CD8-positive, alpha-beta memory T cell (primary cell): Measurements from ENCODE around the gene TNFSF11. TPM values are rescaled to one million over a fixed set of nuclear protein-coding genes. Genes with fewer than 3 reads are reported as not detected.
A peak's percentile ranks its signal among the peaks of the same experiment; 100 is the strongest.

Experiments used
- CTCF ChIA-PET: fragments of 350-600 bp; sonication (Branson Sonifier 250); formaldehyde crosslinking; loops from one replicate; lab custom pipeline; 2021; ENCODE audit warnings: antibody characterized with exemption; lab: Charles Lee
- POLR2A ChIA-PET: fragments of 350-600 bp; sonication (Branson Sonifier 250); formaldehyde crosslinking; loops from one replicate; lab custom pipeline; 2021; ENCODE audit warnings: antibody characterized with exemption; lab: Charles Lee
- DNase-seq, 5 donors: peaks; one replicate each; pipeline versions ENCODE4 v3.0.0 to v3.0.0-alpha.2; 2020 to 2022; ENCODE audit warnings: mixed read lengths in 1 of 5
- H3K27ac ChIP-seq: one replicate; pipeline ENCODE4 v1.7.0; 2013; ENCODE audit warnings: low read depth, mild to moderate bottlenecking, low read length, moderate library complexity
- H3K27me3 ChIP-seq: 2 replicates; pipeline ENCODE4 v1.7.0; 2013; ENCODE audit warnings: low read length, mild to moderate bottlenecking; ENCODE audit not compliant: insufficient read depth, poor library complexity, severe bottlenecking
- H3K36me3 ChIP-seq: 2 replicates; pipeline ENCODE4 v1.7.0; 2013; ENCODE audit warnings: mild to moderate bottlenecking, low read length, moderate library complexity; ENCODE audit not compliant: insufficient read depth
- H3K4me1 ChIP-seq: 2 replicates; pipeline ENCODE4 v1.7.0; 2013; ENCODE audit warnings: mild to moderate bottlenecking, low read length, moderate library complexity; ENCODE audit not compliant: insufficient read depth
- H3K4me3 ChIP-seq: 2 replicates; pipeline ENCODE4 v1.7.0; 2013; ENCODE audit warnings: mild to moderate bottlenecking, low read length
- H3K9me3 ChIP-seq: 2 replicates; pipeline ENCODE4 v1.7.0; 2013; ENCODE audit warnings: mild to moderate bottlenecking, low read length
- H3K27ac Mint-ChIP-seq, 8 donors: one replicate each; pipeline ENCODE4 v1.8.0; 2020 to 2021; ENCODE audit warnings: mixed read lengths in 8 of 8, mild to moderate bottlenecking in 6 of 8, inconsistent platforms in 3 of 8, moderate library complexity in 3 of 8
- H3K27me3 Mint-ChIP-seq, 2 donors: one replicate each; pipeline ENCODE4 v1.8.0; 2020 to 2021; ENCODE audit warnings: mixed read lengths in 2 of 2, mild to moderate bottlenecking in 1 of 2, moderate library complexity in 1 of 2
- H3K36me3 Mint-ChIP-seq, 3 donors: one replicate each; pipeline ENCODE4 v1.8.0; 2020 to 2021; ENCODE audit warnings: mixed read lengths in 3 of 3, inconsistent platforms in 1 of 3, mild to moderate bottlenecking in 1 of 3
- H3K4me1 Mint-ChIP-seq, 3 donors: one replicate each; pipeline ENCODE4 v1.8.0; 2020 to 2021; ENCODE audit warnings: mixed read lengths in 3 of 3, inconsistent platforms in 1 of 3, mild to moderate bottlenecking in 1 of 3
- H3K4me3 Mint-ChIP-seq, 7 donors: one replicate each; pipeline ENCODE4 v1.8.0; 2020 to 2021; ENCODE audit warnings: mixed read lengths in 7 of 7, mild to moderate bottlenecking in 6 of 7, moderate library complexity in 4 of 7, inconsistent platforms in 2 of 7
- H3K9me3 Mint-ChIP-seq, 5 donors: one replicate each; pipeline ENCODE4 v1.8.0; 2020 to 2022; ENCODE audit warnings: mixed read lengths in 5 of 5, mild to moderate bottlenecking in 3 of 5, moderate library complexity in 2 of 5, inconsistent platforms in 1 of 5
- polyA plus RNA-seq: library from polyadenylated mRNA; unstranded; fragments of 300-500 nt; fragmentation: Illumina TruSeq; gene quantifications from one replicate; pipeline ENCODE4 v1.2.3, GENCODE V29; 2021
- total RNA-seq, 2 experiments: library from RNA; stranded (reverse); gene quantifications; one replicate each; pipeline ENCODE4 v1.2.3, GENCODE V29; 2021

The TNFSF11 gene
- total and polyA plus RNA-seq, 3 experiments from 2014 or later, result 0.29 to 6.4 (median 6.2) TPM

DNA sequence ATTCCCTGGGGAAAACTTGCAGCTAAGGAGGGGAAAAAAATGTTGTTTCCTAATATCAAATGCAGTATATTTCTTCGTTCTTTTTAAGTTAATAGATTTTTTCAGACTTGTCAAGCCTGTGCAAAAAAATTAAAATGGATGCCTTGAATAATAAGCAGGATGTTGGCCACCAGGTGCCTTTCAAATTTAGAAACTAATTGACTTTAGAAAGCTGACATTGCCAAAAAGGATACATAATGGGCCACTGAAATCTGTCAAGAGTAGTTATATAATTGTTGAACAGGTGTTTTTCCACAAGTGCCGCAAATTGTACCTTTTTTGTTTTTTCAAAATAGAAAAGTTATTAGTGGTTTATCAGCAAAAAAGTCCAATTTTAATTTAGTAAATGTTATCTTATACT is 33.6 kb downstream of the TNFSF11 start:
- CTCF ChIA-PET, result no interaction called here
- H3K4me1 ChIP-seq, result no peaks in the 10 kb centered on the region
- POLR2A ChIA-PET, result no interaction called here

DNA sequence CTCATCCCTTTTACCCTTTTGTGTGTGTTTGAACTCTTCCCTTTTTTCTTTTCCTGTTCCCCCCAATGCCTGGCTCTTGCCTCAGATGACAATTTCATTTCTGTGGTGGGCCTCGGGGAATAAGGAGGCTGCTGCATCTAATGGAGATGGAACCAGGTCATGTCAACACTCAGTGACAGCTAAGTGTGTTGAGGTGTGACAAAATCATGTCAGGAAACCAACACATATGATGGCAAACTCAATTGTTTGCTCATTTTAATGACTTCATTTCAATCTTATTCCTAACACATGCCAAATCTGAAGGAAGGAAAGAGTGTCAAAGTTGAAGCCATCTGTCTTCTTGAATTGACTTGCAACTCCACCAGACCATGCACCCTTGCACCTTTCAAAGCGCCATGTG is 36.7 kb downstream of the TNFSF11 start:
- Mint-ChIP-seq H3K27me3 (peaks cover 0 to 26% of the 10 kb centered on the region in 2 donors), H3K9me3 (no peaks in the 10 kb centered on the region), H3K27ac (peak overlapping the region in 1 of 8 donors; percentile 74), H3K36me3 (peaks cover 0 to 2% (median 0%) of the 10 kb centered on the region in 3 donors), H3K4me1 (no peaks in the 10 kb centered on the region), H3K4me3 (no peak overlapping the region)
- H3K4me1 ChIP-seq, result no peaks in the 10 kb centered on the region
- ChIA-PET POLR2A (no interaction called here), CTCF (interaction anchor here (1.0 kb wide), 1 partner anchor 17 kb away, joined by 3 read pairs; no protein-coding TSS in a partner anchor)
- H3K9me3 ChIP-seq, result no peaks in the 10 kb centered on the region
- no peak for DNase-seq
- H3K27ac ChIP-seq, result no peak overlapping the region
- no peak overlapping the region for H3K4me3 ChIP-seq
- no peaks in the 10 kb centered on the region for H3K27me3 ChIP-seq
- H3K36me3 ChIP-seq, result no peaks in the 10 kb centered on the region

More for the DNA sequence above, 33.6 kb downstream of the TNFSF11 start:
- Mint-ChIP-seq H3K27me3 (peaks cover 0 to 16% of the 10 kb centered on the region in 2 donors), H3K9me3 (no peaks in the 10 kb centered on the region), H3K4me3 (no peak overlapping the region), H3K27ac (no peak overlapping the region), H3K4me1 (no peaks in the 10 kb centered on the region), H3K36me3 (peaks cover 0 to 2% (median 0%) of the 10 kb centered on the region in 3 donors)
- DNase-seq, result no peak
- Histone ChIP-seq H3K9me3 (no peaks in the 10 kb centered on the region), H3K36me3 (no peaks in the 10 kb centered on the region), H3K27ac (no peak overlapping the region), H3K27me3 (no peaks in the 10 kb centered on the region), H3K4me3 (no peak overlapping the region)

DNA sequence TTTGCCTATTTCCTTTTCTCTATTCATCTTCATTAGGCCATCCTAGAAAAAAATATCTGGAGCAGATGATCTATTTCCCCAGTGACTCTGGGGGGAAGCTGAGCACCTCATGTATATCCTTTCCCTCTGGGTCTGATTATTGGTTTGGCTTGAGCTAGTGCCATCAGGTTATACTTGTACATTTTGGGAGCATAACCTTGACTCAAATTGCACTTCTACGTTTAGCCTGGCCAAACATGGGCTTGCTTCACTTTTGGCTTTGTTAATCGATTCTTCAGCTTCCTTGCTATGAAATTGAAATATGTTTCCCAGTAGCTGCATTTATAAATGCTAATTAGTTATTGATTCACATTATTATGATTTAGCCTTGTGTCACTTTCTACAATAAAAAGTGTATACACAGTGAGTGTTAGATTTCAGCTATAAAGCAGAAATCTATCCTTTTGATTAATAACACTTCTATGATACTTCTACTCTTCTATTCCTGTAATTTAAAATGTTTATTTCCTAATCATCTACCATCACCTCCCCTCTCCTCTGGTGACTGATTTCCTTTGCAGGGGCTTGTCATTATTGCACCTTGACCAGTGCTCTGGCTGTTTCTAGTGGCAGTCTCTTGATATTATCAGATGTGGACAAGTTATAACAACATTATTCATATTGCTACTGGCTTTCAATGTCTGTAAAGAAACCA is 37.3 kb downstream of the TNFSF11 start:
- H3K4me3 Mint-ChIP-seq, result no peak overlapping the region
- no peaks in the 10 kb centered on the region for H3K9me3 Mint-ChIP-seq
- DNase-seq, result no peak
- H3K36me3 Mint-ChIP-seq, result peaks cover 0 to 2% (median 0%) of the 10 kb centered on the region in 3 donors
- H3K27me3 ChIP-seq, result no peaks in the 10 kb centered on the region
- CTCF ChIA-PET, result interaction anchor here (1.0 kb wide), 1 partner anchor 17 kb away, joined by 3 read pairs; no protein-coding TSS in a partner anchor
- no peaks in the 10 kb centered on the region for H3K4me1 Mint-ChIP-seq
- peaks cover 0 to 23% of the 10 kb centered on the region in 2 donors for H3K27me3 Mint-ChIP-seq
- POLR2A ChIA-PET, result no interaction called here
- H3K27ac Mint-ChIP-seq, result peak overlapping the region in 1 of 8 donors; percentile 4
- H3K36me3 ChIP-seq, result no peaks in the 10 kb centered on the region
- no peak overlapping the region for H3K27ac ChIP-seq
- no peaks in the 10 kb centered on the region for H3K9me3 ChIP-seq
- no peaks in the 10 kb centered on the region for H3K4me1 ChIP-seq
- no peak overlapping the region for H3K4me3 ChIP-seq

DNA sequence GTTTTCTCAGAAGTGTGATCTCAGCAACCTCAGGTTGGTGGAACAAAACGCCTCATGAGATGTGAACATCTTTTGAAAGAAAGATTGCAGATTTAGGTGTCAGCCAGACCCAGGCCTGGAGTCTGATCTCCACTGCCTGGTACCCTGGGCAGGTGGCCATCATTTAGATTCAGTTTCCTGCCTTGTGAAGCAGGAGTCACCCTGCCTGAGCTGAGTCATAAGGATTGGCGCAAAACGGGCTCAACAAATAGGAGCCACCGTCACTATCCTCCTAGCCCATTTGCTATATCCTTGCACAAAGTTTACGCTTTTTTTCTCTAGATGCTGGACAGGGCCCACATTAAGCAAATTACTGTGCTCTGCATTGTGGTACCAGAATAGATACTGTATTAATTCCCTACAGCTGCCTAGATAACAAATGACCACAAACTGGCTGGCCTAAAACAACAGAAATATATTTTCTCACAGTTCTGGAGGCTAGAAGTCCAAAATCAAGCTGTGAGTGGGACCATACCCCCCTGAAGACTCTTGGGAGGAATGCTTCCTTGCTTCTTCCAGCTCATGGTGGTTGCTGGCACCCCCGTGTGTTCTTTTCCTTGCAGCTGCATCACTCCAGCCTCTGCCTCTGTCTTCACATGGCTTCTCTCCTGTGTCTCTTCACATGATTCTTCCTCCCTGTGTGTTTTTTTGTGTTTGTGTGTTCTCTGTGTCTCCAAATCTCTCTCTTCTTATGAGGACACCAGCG is 38.2 kb downstream of the TNFSF11 start:
- Mint-ChIP-seq H3K27me3 (peaks cover 4 to 22% of the 10 kb centered on the region in 2 donors), H3K4me1 (no peaks in the 10 kb centered on the region), H3K36me3 (no peaks in the 10 kb centered on the region), H3K4me3 (no peak overlapping the region), H3K27ac (no peak overlapping the region), H3K9me3 (no peaks in the 10 kb centered on the region)
- no peaks in the 10 kb centered on the region for H3K36me3 ChIP-seq
- H3K4me1 ChIP-seq, result no peaks in the 10 kb centered on the region
- no peak overlapping the region for H3K27ac ChIP-seq
- H3K27me3 ChIP-seq, result no peaks in the 10 kb centered on the region
- no peaks in the 10 kb centered on the region for H3K9me3 ChIP-seq
- DNase-seq, result no peak
- ChIA-PET CTCF (no interaction called here), POLR2A (no interaction called here)
- no peak overlapping the region for H3K4me3 ChIP-seq

DNA sequence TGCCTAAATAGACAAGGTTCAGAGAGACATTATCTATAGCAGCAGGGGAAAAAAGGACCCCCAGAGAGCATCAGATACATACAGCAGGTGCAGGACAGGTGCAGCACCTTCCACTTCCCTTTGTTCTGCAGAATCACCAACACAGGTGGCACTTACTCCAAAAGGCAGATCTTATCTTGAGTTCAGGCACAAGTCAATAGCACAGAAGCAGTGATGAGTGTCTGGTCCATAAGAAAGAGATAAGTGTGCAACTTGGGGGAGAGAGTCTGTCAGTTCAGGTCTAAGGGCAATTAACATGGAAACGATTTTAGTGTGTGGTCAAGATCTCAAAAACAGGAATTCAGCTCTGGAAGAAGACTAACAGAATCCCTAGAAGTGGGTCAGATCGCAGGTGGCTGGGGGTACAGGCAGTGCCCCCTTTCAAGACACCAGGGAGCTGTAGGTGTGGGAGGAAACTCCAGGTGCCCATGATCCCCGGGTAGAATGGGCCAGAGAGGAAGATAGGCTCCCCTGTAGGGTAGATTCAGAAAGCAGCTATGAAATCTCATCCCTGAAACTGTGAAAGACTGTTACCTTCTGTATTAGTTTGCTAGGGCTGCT is 40.6 kb downstream of the TNFSF11 start:
- Histone ChIP-seq H3K36me3 (no peaks in the 10 kb centered on the region), H3K27me3 (no peaks in the 10 kb centered on the region), H3K9me3 (no peaks in the 10 kb centered on the region), H3K4me3 (no peak overlapping the region), H3K27ac (no peak overlapping the region), H3K4me1 (no peaks in the 10 kb centered on the region)
- no peaks in the 10 kb centered on the region for H3K4me1 Mint-ChIP-seq
- peaks cover 4 to 13% of the 10 kb centered on the region in 2 donors for H3K27me3 Mint-ChIP-seq
- no peak overlapping the region for H3K4me3 Mint-ChIP-seq
- H3K36me3 Mint-ChIP-seq, result no peaks in the 10 kb centered on the region
- DNase-seq, result no peak
- CTCF ChIA-PET, result no interaction called here
- POLR2A ChIA-PET, result no interaction called here
- H3K27ac Mint-ChIP-seq, result no peak overlapping the region
- H3K9me3 Mint-ChIP-seq, result no peaks in the 10 kb centered on the region

DNA sequence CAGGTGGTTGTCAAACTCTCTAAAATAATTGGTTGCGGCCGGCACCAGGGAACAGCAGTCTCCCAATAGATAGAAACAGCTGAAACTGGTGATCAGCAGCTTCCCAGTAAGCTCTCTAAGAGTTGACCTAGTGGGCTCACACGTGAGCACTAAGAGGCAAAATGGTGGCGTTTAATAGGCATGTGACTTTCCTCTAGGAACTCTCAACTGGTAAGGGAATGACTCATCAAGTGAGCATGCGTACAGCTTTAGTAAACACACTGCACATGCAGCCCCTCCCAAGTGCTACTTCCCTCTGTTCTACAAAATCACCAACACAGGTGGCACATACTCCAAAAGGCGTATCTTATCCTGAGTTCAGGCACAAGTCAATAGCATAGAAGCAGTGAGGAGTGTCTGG is 41.7 kb downstream of the TNFSF11 start:
- H3K27ac Mint-ChIP-seq, result no peak overlapping the region
- ChIA-PET POLR2A (no interaction called here), CTCF (no interaction called here)
- no peaks in the 10 kb centered on the region for H3K36me3 Mint-ChIP-seq
- no peak overlapping the region for H3K27ac ChIP-seq
- H3K27me3 Mint-ChIP-seq, result peaks cover 4 to 12% of the 10 kb centered on the region in 2 donors
- no peaks in the 10 kb centered on the region for H3K4me1 ChIP-seq
- no peaks in the 10 kb centered on the region for H3K36me3 ChIP-seq
- H3K4me3 Mint-ChIP-seq, result no peak overlapping the region
- DNase-seq, result no peak
- no peaks in the 10 kb centered on the region for H3K27me3 ChIP-seq
- no peaks in the 10 kb centered on the region for H3K4me1 Mint-ChIP-seq
- no peak overlapping the region for H3K4me3 ChIP-seq
- H3K9me3 Mint-ChIP-seq, result no peaks in the 10 kb centered on the region
- H3K9me3 ChIP-seq, result no peaks in the 10 kb centered on the region

DNA sequence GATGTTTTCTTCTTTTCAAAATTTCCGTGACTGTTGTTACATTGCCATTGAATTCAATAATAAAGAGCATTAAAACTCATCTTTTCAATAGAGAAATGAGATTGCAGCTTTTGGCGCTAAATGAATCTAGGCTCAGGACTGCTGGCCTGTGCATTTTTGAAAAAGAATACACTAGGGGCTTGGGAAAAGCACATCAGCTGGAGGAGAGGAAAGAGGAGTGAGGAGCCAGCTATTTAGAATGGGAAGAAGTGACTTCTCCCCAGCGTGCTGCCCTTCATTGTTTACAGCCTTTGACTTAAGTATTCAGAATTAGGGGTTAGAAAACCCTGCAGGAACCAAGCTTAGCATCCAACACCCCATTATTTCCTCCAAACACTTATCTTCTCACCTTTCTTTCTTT is 43.3 kb downstream of the TNFSF11 start:
- Histone ChIP-seq H3K4me1 (no peaks in the 10 kb centered on the region), H3K36me3 (no peaks in the 10 kb centered on the region), H3K27me3 (no peaks in the 10 kb centered on the region), H3K9me3 (no peaks in the 10 kb centered on the region), H3K27ac (no peak overlapping the region), H3K4me3 (no peak overlapping the region)
- no peak overlapping the region for H3K27ac Mint-ChIP-seq
- no peak for DNase-seq
- no peaks in the 10 kb centered on the region for H3K36me3 Mint-ChIP-seq
- peaks cover 4 to 16% of the 10 kb centered on the region in 2 donors for H3K27me3 Mint-ChIP-seq
- CTCF ChIA-PET, result no interaction called here
- no peaks in the 10 kb centered on the region for H3K4me1 Mint-ChIP-seq
- POLR2A ChIA-PET, result no interaction called here
- no peak overlapping the region for H3K4me3 Mint-ChIP-seq
- H3K9me3 Mint-ChIP-seq, result no peaks in the 10 kb centered on the region

DNA sequence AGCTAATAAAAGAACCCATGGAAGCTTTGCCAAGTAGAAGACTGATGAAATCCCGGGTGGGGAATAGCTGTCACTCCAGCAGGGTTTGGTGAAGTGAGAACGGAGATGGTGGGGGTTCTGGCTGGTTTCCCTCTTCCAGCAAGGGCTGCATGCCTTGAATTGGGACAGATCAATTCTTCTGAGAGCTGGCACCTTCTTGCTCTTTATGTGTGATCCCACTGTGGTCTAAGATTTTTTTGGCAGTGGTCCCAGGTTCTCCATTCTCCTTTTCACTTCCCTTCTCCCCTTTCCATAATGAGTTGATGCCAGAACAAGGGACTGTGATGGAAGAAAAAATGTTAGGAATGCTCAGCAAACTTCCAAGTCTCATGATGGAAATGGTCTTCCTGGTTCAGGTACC is 50.0 kb downstream of the TNFSF11 start:
- no peak overlapping the region for H3K4me3 Mint-ChIP-seq
- H3K36me3 Mint-ChIP-seq, result no peaks in the 10 kb centered on the region
- no peak overlapping the region for H3K27ac Mint-ChIP-seq
- peaks cover 8 to 26% of the 10 kb centered on the region in 2 donors for H3K27me3 Mint-ChIP-seq
- no peaks in the 10 kb centered on the region for H3K27me3 ChIP-seq
- H3K9me3 ChIP-seq, result no peaks in the 10 kb centered on the region
- ChIA-PET POLR2A (no interaction called here), CTCF (no interaction called here)
- H3K9me3 Mint-ChIP-seq, result no peaks in the 10 kb centered on the region
- no peak overlapping the region for H3K27ac ChIP-seq
- no peaks in the 10 kb centered on the region for H3K4me1 Mint-ChIP-seq
- no peaks in the 10 kb centered on the region for H3K36me3 ChIP-seq
- no peaks in the 10 kb centered on the region for H3K4me1 ChIP-seq
- DNase-seq, result no peak
- no peak overlapping the region for H3K4me3 ChIP-seq
